Fibroblast of peridontal ligament (primary cell): ENCODE results near the gene AS3MT.

ENCODE experiments used
- DNase-seq: peaks from one replicate; pipeline ENCODE4 v3.0.0-alpha.2; 2010; ENCODE audit errors: extremely low read depth

AS3MT gene

GRCh38 chr10:102855731-102856436, 13.4 kb upstream of the AS3MT start:
- DNase-seq, result peak; percentile 100

GRCh38 chr10:102856758-102857424, 12.4 kb upstream of the AS3MT start:
- no peak for DNase-seq

- DNase-seq, result peak; percentile 61
Measured at GRCh38 chr10:102859911-102860310, 9.4 kb upstream of the AS3MT start.

- no peak for DNase-seq
Measured at GRCh38 chr10:102863660-102864059, 5.6 kb upstream of the AS3MT start.

GRCh38 chr10:102865620-102866019, 3.6 kb upstream of the AS3MT start:
- DNase-seq, result no peak

- peak; percentile 34 for DNase-seq
Measured at GRCh38 chr10:102868911-102869257, 386 bp upstream of the AS3MT start.

- DNase-seq, result no peak
Measured at GRCh38 chr10:102870221-102870620, 951 bp downstream of the AS3MT start.

- peak; percentile 38 for DNase-seq
Measured at GRCh38 chr10:102872163-102872562, 2.9 kb downstream of the AS3MT start.

- no peak for DNase-seq
Measured at GRCh38 chr10:102876747-102877153, 7.5 kb downstream of the AS3MT start.

- no peak for DNase-seq
Measured at GRCh38 chr10:102878629-102879028, 9.4 kb downstream of the AS3MT start.

- DNase-seq, result no peak
Measured at GRCh38 chr10:102880256-102880655, 11.0 kb downstream of the AS3MT start.

- no peak for DNase-seq
Measured at GRCh38 chr10:102888048-102888447, 18.8 kb downstream of the AS3MT start.

- no peak for DNase-seq
Measured at GRCh38 chr10:102894466-102895213, 25.4 kb downstream of the AS3MT start.

GRCh38 chr10:102900006-102900405, 30.7 kb downstream of the AS3MT start:
- DNase-seq, result no peak

GRCh38 chr10:102904346-102904745, 35.1 kb downstream of the AS3MT start:
- no peak for DNase-seq

- no peak for DNase-seq
Measured at GRCh38 chr10:102906507-102906906, 37.2 kb downstream of the AS3MT start.

- DNase-seq, result no peak
Measured at GRCh38 chr10:102914781-102915180, 45.5 kb downstream of the AS3MT start.

GRCh38 chr10:102916173-102916572, 46.9 kb downstream of the AS3MT start:
- DNase-seq, result no peak

- peak; percentile 58 for DNase-seq
Measured at GRCh38 chr10:102917314-102917961, 48.2 kb downstream of the AS3MT start.

GRCh38 chr10:102917962-102918816, 48.9 kb downstream of the AS3MT start, which contains the start of gene CNNM2:
CNNM2 (plus strand) TSS chr10:102918294; CDS start chr10:102918481, 187 bp downstream.
- peak; percentile 99 for DNase-seq

- no peak for DNase-seq
Measured at GRCh38 chr10:102918817-102919245, 49.6 kb downstream of the AS3MT start.
